NCI-H2171 treated with DMSO at 0.1 percent for 48 hours (cell line): ENCODE results near the gene MACROH2A2.
"Not testable (repeated sequence)": the region's sequence is repeated elsewhere in the genome, so short reads cannot be mapped to it uniquely, and the experiment has no call there.

ENCODE experiments used
- DNase-seq: peaks from one replicate; lab custom pipeline; 2025; lab: John Stamatoyannopoulos, UW

MACROH2A2 gene

DNA sequence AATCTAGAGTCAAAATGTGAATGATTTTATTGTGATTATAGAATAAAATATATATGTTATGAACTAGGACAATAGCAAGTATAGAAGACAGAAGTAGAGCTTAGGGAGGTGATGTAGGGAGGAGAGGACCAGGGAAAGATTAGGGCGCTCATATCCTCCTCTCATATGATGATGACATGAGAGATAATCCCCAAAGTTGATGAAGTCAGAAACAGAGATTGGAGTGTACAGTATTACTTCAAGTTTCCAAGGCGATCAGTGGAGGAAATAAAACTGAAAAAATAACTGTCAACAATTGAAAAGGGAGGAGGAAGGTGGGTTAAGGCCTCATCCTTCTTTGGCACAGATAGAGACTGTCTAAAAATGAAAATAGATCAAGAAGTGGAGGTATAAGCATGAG is 14.9 kb downstream of the MACROH2A2 start:
- no peak for DNase-seq

DNA sequence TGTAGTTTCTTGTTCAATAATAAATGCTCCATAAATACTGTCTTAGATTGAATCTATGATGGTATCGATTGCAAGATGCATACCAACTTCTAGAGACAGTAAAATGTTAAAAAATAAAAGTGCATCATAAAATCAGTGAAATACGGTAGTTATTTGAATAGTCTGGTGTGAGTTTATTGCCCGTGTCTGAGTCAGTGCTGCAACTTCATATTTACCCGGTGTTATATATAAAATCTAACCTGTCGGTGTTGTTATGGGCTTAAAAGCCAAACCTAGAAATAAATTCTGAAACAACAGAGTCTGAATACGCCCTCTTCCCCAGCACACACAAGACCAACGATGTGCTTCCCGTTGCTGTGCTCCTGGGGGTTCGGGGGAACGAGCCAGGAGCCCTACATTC is 16.3 kb downstream of the MACROH2A2 start:
- no peak for DNase-seq

DNA sequence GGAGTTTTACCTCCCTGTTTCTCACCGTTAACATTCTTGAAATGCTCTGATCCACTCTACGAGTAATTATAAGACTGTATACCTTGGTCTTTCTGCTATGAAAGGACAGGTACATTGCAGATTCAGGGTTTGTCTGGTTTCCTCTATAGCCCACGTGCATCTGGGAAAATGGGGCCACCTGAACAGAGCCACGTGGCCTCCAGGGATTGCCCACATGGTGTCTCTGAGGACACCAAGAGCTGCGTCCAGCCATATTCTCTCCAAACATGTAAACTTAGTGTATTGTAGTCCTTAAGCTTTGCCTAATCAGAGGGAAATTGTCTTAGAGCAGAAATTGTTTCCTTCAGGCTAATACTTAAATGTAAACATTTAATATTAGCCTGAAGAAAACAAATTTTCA is 16.7 kb downstream of the MACROH2A2 start:
- no peak for DNase-seq

GRCh38 chr10:70070834-70071233 is 18.2 kb downstream of the MACROH2A2 start:
- no peak for DNase-seq

DNA sequence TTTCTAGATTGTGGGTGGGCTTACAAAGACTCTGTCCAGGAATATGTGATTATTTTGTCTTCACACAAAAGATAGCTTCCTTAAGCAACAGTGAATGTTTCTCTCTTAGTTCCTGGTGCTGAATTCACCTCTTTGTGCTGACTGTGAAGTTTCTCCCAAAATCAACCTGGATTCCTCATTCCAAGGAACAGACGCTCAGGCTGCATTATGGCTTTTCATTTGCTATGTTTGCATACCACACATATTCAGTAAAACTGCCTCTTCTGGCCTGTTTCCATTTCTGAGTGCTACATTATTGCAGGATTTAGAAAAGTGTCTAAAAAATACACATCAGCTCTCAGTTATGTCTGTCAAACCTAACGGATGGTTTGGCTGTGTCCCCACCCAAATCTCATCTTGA is 21.5 kb downstream of the MACROH2A2 start:
- no peak for DNase-seq

DNA sequence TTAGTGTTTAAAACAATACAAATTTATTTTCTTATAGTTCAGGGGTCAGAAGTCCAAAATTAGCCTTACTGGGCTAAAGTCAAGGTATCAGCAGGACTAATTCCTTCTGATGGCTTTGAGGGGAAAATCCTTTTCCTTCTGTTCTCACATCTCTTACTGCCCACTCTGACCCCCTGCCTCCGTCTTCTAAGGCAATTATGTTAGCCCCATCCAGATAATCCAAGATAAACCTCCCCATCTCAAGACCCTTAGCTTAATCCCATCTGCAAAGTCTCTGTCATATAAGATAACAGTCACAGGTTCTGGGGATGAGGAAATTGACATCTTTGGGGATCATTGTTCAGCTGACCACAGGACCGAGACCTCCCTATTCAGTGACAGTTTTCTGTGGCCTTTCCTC is 22.3 kb downstream of the MACROH2A2 start:
- DNase-seq = no peak

- DNase-seq = no peak
Observed at GRCh38 chr10:70078329-70078728, 25.7 kb downstream of the MACROH2A2 start.

DNA sequence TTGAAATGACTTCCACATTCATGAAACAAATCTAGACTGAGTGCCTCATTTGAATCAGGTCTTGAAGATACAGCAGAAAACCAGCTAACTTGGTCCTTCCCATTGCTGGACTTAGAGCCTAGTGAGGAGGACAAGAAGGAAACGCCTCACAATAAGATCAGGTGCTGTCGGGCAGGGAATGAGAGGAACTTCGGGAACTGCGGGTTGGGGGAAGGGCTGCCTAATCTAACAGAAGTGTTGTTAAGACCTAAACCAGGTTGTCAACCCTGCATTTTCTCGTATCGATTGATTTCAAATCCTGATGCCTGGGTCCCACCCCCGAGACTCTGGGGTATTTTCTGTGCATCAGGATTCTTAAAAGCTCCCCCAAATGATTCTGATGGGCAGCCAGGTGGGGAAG is 26.3 kb downstream of the MACROH2A2 start:
- DNase-seq = no peak

GRCh38 chr10:70080789-70081188 is 28.1 kb downstream of the MACROH2A2 start:
- DNase-seq = not testable (repeated sequence)

DNA sequence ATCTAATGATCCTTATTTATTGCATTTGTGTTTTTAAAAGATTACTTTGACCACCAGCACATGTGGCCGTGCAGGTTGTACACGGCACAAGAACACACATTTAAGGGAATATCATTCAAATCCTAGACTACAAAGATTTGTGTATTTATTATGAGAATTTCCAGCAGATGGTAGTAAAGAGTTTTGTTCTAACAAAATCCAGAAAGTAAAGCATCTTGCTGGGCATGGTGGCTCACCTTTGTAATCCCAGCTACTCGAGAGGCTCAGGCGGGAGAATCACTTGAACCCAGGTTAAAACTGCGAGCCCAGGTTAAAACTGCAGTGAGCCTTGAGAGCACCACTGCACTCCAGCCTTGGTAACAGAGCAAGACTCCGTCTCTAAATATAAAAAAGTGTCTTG is 31.5 kb downstream of the MACROH2A2 start:
- no peak for DNase-seq

- DNase-seq = no peak
Observed at GRCh38 chr10:70085975-70086613, 33.4 kb downstream of the MACROH2A2 start.

DNA sequence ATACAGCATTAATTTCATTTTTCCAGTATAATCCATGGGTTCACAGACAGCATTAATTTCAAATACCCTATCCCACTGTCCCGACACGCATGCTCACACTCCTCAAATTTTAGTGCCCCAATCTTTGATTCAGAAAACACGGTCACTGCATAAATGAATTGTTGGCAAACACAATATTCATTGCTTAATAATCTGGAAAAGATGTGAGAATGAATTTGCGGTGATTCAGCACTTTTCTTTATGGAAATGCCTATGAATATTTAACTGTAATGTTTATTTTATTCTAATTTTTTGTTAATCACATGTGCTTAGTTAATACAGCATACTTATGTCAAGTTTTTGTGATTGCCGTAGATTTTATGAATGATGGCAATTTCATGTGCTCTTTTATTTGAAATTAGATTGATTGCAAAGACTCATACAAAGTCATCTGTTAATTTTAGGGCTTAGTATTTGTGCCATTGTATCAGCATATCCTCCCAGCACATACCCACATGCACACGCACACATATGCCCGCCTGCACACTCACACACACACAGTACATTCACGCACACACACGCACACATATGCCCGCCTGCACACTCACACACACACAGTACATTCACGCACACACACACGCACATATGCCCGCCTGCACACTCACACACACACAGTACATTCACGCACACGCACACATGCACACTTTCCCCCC is 35.1 kb downstream of the MACROH2A2 start:
- no peak for DNase-seq

DNA sequence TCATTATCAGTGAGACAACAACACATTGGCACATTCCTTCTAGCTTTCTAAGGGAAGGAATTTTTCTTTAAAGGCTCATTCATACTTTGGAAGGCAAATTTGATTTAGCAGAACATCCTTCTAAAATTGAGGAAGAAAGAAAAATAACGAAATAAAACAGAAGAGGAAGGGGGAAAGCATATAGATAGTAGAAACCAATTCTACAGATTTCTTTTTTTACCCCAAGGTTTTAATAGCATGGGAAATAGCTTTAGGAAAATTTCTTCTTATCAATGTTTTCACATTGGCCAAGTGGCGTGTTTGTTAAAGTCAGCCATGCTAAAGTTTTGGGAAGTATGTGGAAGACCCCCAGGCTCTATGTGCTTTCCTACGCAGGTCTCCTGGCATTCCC is 35.7 kb downstream of the MACROH2A2 start:
- DNase-seq = no peak

- no peak for DNase-seq
Observed at GRCh38 chr10:70090013-70090412, 37.4 kb downstream of the MACROH2A2 start.

GRCh38 chr10:70090951-70091350 is 38.3 kb downstream of the MACROH2A2 start:
- DNase-seq = no peak

GRCh38 chr10:70092389-70092718 is 39.7 kb downstream of the MACROH2A2 start:
- no peak for DNase-seq

DNA sequence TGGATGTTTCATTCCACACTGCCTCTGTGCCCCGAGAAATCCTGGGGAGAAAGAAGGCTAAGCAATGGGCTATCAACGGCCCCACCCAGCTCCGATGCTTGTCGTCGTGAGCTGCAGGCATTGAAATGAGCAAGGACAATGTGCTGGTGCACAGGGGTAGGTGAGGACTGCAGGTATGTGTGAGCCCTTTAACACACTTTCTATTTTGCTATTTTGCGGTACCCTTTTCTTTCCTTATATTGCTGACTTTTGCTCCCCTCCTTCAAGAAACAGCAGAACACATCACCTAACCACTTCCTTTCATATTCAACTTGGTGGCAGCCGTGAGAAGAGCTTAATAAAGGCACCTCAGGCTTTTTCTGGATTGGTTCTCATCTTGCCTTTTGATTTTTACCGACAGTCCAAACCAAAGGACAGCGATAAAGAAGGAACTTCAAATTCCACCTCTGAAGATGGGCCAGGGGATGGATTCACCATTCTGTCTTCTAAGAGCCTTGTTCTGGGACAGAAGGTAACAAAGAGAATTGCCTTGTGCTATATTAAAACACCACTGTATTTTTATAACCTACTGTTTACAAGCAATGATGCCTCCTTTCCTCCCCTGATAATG is 40.8 kb downstream of the MACROH2A2 start:
- no peak for DNase-seq

GRCh38 chr10:70094250-70094649 is 41.6 kb downstream of the MACROH2A2 start:
- DNase-seq = no peak

DNA sequence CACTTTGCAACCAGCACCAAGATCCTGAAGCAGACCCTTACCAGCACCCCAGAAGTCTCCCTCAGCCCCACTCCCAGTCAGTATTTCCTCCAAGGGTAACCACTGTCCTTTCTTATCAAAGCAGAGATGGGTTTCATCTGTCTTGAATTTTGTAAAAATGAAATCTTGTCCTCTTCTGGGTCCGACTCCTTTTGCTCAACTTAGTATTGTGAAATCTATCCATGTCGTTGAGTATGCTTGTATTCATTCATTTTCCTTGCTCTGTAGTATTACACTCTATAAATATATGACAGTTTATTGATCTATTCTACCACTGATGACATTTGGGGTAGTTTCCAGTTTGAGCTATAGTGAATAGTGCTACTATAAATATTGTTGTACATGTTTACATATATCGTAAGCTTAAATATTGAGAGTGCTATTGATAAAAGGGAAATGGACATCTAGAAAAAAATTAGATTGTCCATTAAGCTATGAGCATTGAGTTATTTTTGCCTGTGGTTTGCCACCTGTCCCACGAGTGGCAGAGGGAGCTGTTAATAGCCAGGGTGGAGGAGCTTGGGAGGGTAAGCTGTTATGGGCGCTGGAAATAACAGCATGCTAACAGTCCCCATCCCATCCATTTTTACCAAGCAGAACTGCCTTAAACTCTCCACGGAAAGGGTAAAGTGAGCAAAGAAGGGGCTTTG is 43.5 kb downstream of the MACROH2A2 start:
- no peak for DNase-seq

DNA sequence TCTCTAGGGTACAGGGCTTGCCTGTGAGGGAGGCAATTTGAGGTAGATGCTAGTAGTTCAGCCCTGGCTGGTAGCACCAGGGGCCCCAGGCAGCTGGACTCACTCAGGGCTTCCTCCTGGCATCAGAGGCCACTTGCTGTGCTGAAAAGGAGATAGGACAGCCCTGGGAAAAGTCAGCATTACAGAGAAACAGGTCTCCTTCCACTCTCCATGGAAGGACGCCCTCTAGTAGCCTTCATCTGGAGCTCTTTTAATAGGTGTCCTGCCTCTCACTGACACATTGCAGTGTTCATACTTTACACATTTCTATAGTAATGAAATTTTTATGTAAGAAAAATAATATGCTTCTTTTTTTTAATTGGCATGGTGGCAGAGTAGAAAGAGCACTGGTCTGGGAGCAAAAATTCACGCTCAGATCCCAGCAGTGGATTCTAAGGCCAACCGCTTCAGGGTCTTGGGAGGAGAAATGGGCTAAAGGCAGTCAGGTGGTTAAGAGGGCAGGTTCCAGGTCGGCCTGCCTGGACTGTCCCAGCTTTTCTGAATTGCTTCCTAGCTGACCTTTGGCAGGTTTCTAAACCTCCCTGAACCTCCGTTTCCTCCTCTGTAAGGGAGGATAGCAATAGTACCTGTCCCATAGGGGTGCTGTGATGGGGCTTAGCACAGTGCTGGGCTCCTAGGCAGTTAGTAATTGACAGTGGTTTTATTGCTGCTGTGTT is 44.2 kb downstream of the MACROH2A2 start:
- DNase-seq = no peak

- DNase-seq = no peak
Observed at GRCh38 chr10:70097459-70097858, 44.8 kb downstream of the MACROH2A2 start.

DNA sequence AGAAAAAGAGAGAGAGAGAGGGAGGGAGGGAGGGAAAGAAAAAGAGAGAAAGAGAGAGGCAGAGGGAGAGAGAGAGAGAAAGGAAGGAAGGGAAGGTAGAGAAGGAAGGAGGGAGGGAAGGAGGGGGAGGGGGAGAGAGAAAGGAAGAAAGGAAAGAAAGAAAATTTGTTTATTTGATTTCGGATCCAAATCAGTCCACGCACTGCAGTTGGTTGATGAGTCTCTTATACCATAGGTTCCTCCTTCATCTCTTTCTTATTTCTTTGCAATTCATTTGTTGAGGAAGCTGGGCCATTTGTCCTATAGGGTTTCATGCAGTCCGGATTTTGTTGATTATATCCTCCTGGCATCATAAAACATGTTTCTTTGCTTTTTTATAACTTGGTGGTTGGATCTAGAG is 45.6 kb downstream of the MACROH2A2 start:
- no peak for DNase-seq
